Measurements from ENCODE around the gene KDM6A.

- TF ChIP-seq POLR2A (IDR thresholded peaks at IDR 0.05): no peak
- TF ChIP-seq, protein P1, sequence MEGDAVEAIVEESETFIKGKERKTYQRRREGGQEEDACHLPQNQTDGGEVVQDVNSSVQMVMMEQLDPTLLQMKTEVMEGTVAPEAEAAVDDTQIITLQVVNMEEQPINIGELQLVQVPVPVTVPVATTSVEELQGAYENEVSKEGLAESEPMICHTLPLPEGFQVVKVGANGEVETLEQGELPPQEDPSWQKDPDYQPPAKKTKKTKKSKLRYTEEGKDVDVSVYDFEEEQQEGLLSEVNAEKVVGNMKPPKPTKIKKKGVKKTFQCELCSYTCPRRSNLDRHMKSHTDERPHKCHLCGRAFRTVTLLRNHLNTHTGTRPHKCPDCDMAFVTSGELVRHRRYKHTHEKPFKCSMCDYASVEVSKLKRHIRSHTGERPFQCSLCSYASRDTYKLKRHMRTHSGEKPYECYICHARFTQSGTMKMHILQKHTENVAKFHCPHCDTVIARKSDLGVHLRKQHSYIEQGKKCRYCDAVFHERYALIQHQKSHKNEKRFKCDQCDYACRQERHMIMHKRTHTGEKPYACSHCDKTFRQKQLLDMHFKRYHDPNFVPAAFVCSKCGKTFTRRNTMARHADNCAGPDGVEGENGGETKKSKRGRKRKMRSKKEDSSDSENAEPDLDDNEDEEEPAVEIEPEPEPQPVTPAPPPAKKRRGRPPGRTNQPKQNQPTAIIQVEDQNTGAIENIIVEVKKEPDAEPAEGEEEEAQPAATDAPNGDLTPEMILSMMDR (IDR thresholded peaks at IDR 0.05): no peak
Measured at GRCh38 chrX:45007598-45007997, 134.6 kb downstream of the KDM6A start.

Measured in body of pancreas (tissue), 4 donors.